ENCODE results near the gene PCNX2. TPM values are rescaled to one million over a fixed set of nuclear protein-coding genes. Genes with fewer than 3 reads are reported as not detected.

PCNX2 gene
- polyA plus RNA-seq, 3 donors: 0.29 to 7.9 (median 0.62) TPM

DNA sequence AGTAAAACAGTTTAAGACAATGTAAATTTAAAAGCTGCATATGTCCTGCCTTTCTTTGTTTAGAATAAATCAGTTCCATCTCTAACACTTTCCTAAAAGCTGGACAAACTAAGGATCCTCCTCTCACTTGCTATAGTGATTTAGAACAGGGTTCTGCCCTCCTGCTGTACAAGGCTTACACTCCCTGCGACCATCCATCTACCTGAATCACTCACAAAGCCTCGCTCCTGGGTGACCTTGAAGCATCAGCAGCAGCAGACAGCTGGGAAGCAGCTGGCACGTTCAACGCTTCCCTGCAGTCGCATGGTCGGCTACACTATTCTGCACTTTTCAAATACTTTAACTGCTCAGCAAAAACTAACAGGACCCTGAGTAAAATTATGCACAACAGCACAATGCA lies 217.1 kb downstream of the PCNX2 start:
- H3K36me3 ChIP-seq (replicated peaks in 1 of 2; ENCODE audit: control insufficient read depth in 1 of 2, insufficient read depth in 2 of 2, low read length in 2 of 2): no peaks in the 10 kb centered on the region
- no peak overlapping the region for H3K4me3 Mint-ChIP-seq
- WGBS (ENCODE audit: insufficient coverage): 98% methylated on average over 3 of the region's 6 CpGs
- no peak overlapping the region for H3K4me2 ChIP-seq (replicated peaks; ENCODE audit: extremely low read depth, low read length, poor library complexity, severe bottlenecking)
- peaks cover 0 to 2% (median 0%) of the 10 kb centered on the region in 7 donors for H3K9me3 Mint-ChIP-seq
- peaks cover 10 to 12% of the 10 kb centered on the region in 2 donors for H3K4me1 ChIP-seq (ENCODE audit: control insufficient read depth in 1 of 2, insufficient read depth in 2 of 2, low read length in 2 of 2)
- H3K79me2 ChIP-seq (ENCODE audit: insufficient read depth, low read length): no peaks in the 10 kb centered on the region
- no peaks in the 10 kb centered on the region for H4K20me1 ChIP-seq (ENCODE audit: insufficient read depth, low read length)
- H3K27me3 ChIP-seq (ENCODE audit: control insufficient read depth in 2 of 2, insufficient read depth in 2 of 2, low read length in 2 of 2): no peaks in the 10 kb centered on the region
- H2AFZ ChIP-seq (ENCODE audit: insufficient read depth, low read depth, low read length, poor library complexity, severe bottlenecking): no peak overlapping the region
- H3K36me3 Mint-ChIP-seq: peaks cover 2 to 6% of the 10 kb centered on the region in 2 donors
- intact Hi-C loops (cut with micrococcal nuclease): no loop called here
- no peak overlapping the region for H3K9ac ChIP-seq (ENCODE audit: insufficient read depth, low read length, poor library complexity, severe bottlenecking)
- H3K27ac ChIP-seq (ENCODE audit: low read depth in 1 of 2, low read length in 2 of 2): no peak overlapping the region
- no peaks in the 10 kb centered on the region for H3K27me3 Mint-ChIP-seq (ENCODE audit: low read depth in 3 of 3)
- H3K4me1 Mint-ChIP-seq: peaks cover 12% of the 10 kb centered on the region
- no peak overlapping the region for H3K4me3 ChIP-seq (replicated peaks in 1 of 3; ENCODE audit: low read depth in 2 of 3, low read length in 3 of 3)
- TF ChIP-seq, protein P1, sequence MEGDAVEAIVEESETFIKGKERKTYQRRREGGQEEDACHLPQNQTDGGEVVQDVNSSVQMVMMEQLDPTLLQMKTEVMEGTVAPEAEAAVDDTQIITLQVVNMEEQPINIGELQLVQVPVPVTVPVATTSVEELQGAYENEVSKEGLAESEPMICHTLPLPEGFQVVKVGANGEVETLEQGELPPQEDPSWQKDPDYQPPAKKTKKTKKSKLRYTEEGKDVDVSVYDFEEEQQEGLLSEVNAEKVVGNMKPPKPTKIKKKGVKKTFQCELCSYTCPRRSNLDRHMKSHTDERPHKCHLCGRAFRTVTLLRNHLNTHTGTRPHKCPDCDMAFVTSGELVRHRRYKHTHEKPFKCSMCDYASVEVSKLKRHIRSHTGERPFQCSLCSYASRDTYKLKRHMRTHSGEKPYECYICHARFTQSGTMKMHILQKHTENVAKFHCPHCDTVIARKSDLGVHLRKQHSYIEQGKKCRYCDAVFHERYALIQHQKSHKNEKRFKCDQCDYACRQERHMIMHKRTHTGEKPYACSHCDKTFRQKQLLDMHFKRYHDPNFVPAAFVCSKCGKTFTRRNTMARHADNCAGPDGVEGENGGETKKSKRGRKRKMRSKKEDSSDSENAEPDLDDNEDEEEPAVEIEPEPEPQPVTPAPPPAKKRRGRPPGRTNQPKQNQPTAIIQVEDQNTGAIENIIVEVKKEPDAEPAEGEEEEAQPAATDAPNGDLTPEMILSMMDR (IDR thresholded peaks at IDR 0.05): no peak
- no peak for DNase-seq
- H3K27ac Mint-ChIP-seq: no peak overlapping the region
- peaks cover 0 to 4% of the 10 kb centered on the region in 2 donors for H3K9me3 ChIP-seq (replicated peaks in 1 of 2; ENCODE audit: control insufficient read depth in 1 of 2, insufficient read depth in 1 of 2, low read length in 2 of 2)

DNA sequence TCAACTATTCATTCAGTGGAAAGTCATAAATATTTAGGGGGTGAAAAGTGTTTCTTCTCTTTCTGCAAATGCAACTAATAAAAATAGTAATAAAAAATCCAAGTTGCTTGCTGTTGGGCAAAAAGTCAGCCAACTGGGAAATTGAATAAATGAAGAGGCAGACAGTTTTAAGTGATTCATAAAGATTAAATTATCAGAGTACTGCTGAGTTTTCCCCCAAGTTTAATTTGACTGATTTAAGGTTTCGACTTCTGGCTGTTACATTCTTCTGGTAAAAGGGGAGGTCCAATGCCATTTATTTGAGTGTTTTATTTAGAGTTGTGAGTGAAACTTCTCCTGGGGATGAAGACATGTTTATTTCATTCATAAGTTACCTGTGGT lies 219.6 kb downstream of the PCNX2 start:
- H3K9me3 Mint-ChIP-seq: peaks cover 0 to 8% (median 3%) of the 10 kb centered on the region in 7 donors
- H3K27ac Mint-ChIP-seq: no peak overlapping the region
- no peaks in the 10 kb centered on the region for H4K20me1 ChIP-seq (ENCODE audit: insufficient read depth, low read length)
- H3K36me3 ChIP-seq (replicated peaks in 1 of 2; ENCODE audit: control insufficient read depth in 1 of 2, insufficient read depth in 2 of 2, low read length in 2 of 2): no peaks in the 10 kb centered on the region
- H3K4me1 Mint-ChIP-seq: no peaks in the 10 kb centered on the region
- no peaks in the 10 kb centered on the region for H3K27me3 ChIP-seq (ENCODE audit: control insufficient read depth in 2 of 2, insufficient read depth in 2 of 2, low read length in 2 of 2)
- H3K4me3 ChIP-seq (replicated peaks in 1 of 3; ENCODE audit: low read depth in 2 of 3, low read length in 3 of 3): no peak overlapping the region
- WGBS (ENCODE audit: insufficient coverage): no CpG with 5 or more reads among the region's 1 CpG
- DNase-seq: no peak
- H3K36me3 Mint-ChIP-seq: peaks cover 2 to 6% of the 10 kb centered on the region in 2 donors
- intact Hi-C loops (cut with micrococcal nuclease): no loop called here
- H3K4me2 ChIP-seq (replicated peaks; ENCODE audit: extremely low read depth, low read length, poor library complexity, severe bottlenecking): no peak overlapping the region
- TF ChIP-seq, protein P1 (IDR thresholded peaks at IDR 0.05): no peak
- H3K9me3 ChIP-seq (replicated peaks in 1 of 2; ENCODE audit: control insufficient read depth in 1 of 2, insufficient read depth in 1 of 2, low read length in 2 of 2): peaks cover 0 to 6% of the 10 kb centered on the region in 2 donors
- H3K4me3 Mint-ChIP-seq: no peak overlapping the region
- H3K79me2 ChIP-seq (ENCODE audit: insufficient read depth, low read length): no peaks in the 10 kb centered on the region
- no peaks in the 10 kb centered on the region for H3K27me3 Mint-ChIP-seq (ENCODE audit: low read depth in 3 of 3)
- H3K4me1 ChIP-seq (ENCODE audit: control insufficient read depth in 1 of 2, insufficient read depth in 2 of 2, low read length in 2 of 2): no peaks in the 10 kb centered on the region
- no peak overlapping the region for H3K27ac ChIP-seq (ENCODE audit: low read depth in 1 of 2, low read length in 2 of 2)
- no peak overlapping the region for H2AFZ ChIP-seq (ENCODE audit: insufficient read depth, low read depth, low read length, poor library complexity, severe bottlenecking)
- no peak overlapping the region for H3K9ac ChIP-seq (ENCODE audit: insufficient read depth, low read length, poor library complexity, severe bottlenecking)

Data from CD14-positive monocyte (primary cell).